Activated T-cell treated with anti-CD3 and anti-CD28 coated beads for 48 hours (primary cell): Measurements from ENCODE around the gene CD48.
A peak's percentile ranks its signal among the peaks of the same experiment; 100 is the strongest.
"Not testable (repeated sequence)": the region's sequence is repeated elsewhere in the genome, so short reads cannot be mapped to it uniquely, and the experiment has no call there.

ENCODE experiments used
- DNase-seq: peaks from one replicate; pipeline ENCODE4 v3.0.0-alpha.2; 2020; ENCODE audit warnings: low read depth

CD48 gene

DNA sequence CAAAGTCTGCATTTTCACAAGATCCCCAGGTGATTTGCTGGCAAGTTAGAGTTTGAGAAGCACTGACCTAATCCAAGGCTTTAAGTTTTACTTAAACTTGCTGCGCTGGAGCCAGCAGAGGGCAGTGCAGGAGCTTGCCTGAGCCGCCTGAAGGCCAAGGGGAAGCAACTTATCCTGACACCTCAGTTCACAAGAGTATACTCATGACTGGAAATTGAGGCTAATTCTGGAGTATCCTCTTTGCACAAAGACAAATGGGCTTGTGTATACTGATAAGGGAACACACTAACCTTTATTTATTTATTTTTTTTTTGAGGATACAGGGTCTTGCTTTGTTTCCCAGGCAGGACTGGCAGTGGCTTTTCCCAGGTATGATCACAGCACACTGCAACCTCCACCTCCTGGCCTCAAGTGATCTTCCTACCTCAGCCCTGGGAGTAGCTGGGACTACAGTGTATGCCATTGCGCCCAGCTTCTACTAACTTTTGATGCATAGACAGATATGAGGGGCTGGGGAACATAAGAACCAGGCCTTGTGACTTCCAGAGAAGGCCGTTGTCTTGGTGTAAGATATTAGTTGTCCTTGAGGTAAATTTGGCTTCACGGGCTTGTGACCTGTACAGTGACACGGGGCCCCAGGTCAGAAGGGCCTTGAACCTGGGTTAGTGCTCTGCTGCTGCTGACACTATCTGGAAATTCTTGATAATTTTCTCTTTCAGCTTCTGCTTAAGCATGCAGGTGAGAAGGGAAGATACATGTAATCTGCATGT, 35.8 kb downstream of the CD48 start:
- peak; percentile 69 for DNase-seq

DNA sequence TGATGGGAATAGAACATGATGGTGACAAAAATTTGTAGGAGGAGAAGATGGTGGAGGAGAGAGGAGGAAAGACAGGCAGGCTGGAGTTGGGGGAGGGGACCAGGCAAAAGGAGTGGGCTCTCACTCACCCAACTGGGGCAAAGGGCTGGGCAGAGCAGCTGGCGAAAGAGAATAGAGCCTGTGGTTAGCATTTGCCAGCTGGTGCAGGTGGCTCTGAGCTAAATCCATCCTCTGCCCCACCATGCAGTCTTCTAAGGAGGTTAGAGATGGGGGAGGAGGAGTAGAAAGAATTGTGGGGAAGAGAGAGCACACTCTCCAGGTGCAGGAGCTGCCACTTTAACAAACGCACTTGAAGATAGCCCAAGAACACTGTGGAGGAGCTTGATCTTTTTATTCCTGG, 37.2 kb downstream of the CD48 start:
- DNase-seq = no peak

GRCh38 chr1:160672789-160673695, 38.6 kb downstream of the CD48 start:
- peak; percentile 26 for DNase-seq

DNA sequence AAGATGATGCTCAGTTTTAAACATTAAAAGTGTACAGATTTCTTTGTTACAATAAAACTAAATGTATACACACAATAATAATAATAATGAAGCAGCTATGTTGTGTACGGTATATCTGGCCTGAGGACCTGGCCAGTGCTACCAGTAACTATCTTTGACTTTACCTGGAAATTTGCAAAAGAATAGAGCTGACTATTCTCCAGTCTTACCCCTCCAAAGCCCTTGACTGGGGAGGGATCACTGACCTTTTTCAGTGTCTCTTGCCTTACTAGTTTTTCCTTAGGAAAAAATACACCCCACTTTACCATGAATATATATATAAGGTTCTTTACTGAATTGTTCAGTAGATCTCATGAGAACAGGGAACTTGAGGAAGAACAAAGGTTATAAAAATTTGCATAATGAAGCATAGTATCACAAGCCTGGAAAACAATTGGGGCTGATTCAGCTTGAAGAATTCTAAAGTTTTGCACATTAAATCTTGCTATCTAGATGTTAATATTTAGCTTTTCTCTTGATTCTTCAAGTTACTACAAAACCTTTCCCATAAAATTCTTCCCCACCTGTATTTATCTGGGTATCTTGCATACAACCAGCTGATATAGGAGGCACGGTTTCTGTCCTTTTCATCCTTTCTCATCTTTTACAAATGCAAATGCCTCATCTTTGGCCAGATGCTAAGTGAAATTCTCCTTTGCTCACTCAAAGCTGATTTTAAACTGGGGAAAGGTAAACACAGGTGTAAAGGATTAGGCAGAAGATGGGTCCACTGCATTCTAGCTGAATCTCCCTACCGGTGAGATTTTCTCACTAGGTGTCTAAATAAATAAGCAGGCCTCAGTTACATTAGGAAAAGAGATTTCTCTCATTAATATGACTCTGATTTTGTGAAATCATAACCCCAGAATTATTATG, 39.8 kb downstream of the CD48 start:
- no peak for DNase-seq

DNA sequence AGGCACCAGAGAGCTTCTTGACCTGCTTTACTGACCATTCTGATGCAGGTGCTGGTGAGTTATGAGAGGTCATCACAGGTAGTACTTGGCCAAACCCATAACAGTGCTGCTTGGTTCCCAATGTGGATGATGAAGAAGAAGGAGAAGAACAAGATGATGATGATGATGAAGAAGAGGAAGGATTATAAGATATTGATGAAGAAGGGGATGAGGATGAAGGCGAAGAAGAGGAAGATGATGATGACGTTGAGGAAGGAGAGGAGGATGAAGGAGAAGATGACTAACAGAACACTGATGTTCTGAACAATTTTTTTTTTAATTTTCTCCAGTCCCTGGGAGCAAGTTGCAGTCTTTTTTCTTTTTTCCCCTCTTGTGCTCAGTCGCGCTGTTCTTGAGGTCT, 40.9 kb downstream of the CD48 start:
- DNase-seq = no peak

GRCh38 chr1:160669802-160670201, 41.8 kb downstream of the CD48 start:
- DNase-seq = no peak

- no peak for DNase-seq
These were observed 42.3 kb downstream of the CD48 start for GRCh38 chr1:160669276-160669675.

DNA sequence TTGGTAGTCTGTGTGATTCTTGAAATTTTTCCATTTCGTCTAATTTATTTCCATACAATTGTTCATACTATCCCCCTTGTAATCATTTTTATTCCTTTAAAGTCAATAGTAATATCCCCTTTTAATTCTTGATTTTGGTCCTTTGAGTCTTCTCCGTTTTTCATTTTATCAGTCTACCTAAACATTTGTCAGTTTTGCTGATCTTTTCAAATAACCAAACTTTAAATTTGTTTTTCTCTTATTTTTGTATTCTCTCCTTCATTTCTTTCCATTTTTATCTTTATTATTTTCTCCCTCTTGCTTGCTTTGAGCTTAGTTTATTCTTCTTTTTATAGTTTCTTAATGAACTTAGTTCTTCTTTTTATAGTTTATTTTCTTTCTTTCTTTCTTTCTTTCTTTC, 43.7 kb downstream of the CD48 start:
- DNase-seq = no peak

GRCh38 chr1:160666079-160666442, 45.6 kb downstream of the CD48 start:
- DNase-seq = no peak

GRCh38 chr1:160665330-160666078, 46.1 kb downstream of the CD48 start:
- no peak for DNase-seq

DNA sequence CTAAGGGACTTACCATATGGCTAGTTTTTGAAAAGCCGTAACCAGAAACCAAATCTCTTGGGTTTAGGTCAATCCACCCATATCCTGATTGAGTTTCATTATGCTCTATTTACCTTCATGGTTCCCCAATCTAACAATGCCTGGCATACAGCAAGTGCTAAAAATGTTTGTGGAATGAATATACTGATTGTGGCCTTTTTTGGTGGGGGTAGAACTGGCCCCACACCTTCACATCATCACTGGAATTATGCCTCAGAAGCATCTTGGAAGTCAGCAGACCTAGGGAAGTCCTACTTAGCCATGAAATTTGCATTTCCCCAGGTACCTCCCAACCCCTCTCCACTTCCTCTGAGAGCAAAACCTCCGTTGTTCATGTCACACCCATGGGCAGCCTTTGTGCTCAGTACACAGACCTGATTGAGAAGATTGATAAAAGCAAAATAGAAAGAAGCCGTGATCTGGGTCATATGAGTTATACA, 47.0 kb downstream of the CD48 start:
- DNase-seq = no peak

GRCh38 chr1:160662910-160663309, 48.7 kb downstream of the CD48 start:
- DNase-seq = no peak

DNA sequence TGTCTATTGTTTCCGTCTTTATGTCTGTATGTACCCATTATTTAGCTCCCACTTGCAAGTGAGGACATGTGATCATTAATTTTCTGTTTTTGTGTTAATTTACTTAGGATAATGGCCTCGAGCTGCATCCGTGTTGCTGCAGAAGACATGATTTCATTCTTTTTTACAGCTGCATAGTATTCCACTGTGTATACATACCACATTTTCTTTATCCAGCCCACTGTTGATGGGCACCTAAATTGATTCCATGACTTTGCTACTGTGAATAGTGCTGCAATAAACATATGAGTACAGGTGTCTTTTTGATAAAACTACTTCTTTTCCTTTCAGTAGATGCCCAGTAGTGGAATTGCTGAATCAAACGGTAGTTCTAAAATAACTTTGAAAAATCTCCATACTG, 52.1 kb downstream of the CD48 start:
- no peak for DNase-seq

DNA sequence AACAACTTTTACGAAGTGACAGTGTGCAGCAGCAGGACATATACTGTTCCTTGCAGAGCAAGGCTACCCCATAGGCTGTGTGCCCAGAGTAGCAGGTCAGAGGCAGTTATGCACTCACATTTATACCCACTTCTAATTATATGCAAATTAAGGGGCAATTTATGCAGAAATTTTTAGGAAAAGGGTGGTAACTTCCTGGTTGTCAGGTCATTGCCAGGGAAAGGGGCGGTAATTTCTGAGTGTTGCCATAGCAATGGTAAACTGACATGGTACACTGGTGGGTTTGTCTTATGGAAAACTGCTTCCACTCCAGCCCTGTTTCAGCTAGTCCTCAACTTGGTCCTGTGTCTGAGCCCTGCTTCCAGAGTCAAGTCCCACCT, 52.8 kb downstream of the CD48 start:
- no peak for DNase-seq

GRCh38 chr1:160658162-160658813, 53.3 kb downstream of the CD48 start:
- no peak for DNase-seq

- DNase-seq = no peak
These were observed 54.3 kb downstream of the CD48 start for GRCh38 chr1:160657250-160657781.

GRCh38 chr1:160656737-160657136, 54.9 kb downstream of the CD48 start:
- no peak for DNase-seq

- DNase-seq = no peak
These were observed 58.0 kb downstream of the CD48 start for GRCh38 chr1:160653620-160654016.

- DNase-seq = no peak
These were observed 58.5 kb downstream of the CD48 start for GRCh38 chr1:160652924-160653619.

- DNase-seq = not testable (repeated sequence)
These were observed 59.5 kb downstream of the CD48 start for GRCh38 chr1:160652065-160652641.
